ENCODE data around the gene PALS2.

The PALS2 gene, protein sequence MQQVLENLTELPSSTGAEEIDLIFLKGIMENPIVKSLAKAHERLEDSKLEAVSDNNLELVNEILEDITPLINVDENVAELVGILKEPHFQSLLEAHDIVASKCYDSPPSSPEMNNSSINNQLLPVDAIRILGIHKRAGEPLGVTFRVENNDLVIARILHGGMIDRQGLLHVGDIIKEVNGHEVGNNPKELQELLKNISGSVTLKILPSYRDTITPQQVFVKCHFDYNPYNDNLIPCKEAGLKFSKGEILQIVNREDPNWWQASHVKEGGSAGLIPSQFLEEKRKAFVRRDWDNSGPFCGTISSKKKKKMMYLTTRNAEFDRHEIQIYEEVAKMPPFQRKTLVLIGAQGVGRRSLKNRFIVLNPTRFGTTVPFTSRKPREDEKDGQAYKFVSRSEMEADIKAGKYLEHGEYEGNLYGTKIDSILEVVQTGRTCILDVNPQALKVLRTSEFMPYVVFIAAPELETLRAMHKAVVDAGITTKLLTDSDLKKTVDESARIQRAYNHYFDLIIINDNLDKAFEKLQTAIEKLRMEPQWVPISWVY

DNA sequence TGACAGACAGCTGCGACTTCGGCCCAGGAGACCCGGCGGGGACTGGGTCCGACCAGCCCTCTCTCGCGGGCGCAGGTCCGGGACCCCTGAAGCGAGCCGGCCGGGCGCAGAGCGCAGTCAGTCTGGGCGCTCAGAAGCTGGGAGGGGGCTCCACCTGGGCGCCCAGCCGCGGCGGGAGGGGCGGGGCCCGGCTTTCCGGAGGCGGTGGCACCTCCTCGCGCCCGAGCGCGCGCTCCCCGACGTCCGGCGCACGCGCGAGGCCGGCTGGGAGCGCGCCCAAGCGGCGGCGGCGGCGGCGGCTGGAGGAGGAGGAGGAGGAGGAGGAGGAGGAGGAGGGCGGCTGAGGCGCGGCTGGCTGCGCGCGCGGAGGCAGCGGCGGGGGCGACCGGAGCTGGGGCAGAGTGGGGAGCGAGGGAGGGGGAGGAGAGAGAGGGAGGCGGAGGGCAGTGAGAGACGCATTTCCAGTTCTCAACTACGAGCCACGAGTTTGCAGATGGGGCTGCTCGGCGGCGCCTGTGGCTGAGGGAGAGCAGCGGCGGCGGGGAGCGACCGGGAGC is at the start of gene PALS2:
PALS2 (plus strand) TSS at position 456 of the 557 bp plus-strand sequence. CDS start 50,216 bp downstream, outside the sequence.
- no peak for DNase-seq

DNA sequence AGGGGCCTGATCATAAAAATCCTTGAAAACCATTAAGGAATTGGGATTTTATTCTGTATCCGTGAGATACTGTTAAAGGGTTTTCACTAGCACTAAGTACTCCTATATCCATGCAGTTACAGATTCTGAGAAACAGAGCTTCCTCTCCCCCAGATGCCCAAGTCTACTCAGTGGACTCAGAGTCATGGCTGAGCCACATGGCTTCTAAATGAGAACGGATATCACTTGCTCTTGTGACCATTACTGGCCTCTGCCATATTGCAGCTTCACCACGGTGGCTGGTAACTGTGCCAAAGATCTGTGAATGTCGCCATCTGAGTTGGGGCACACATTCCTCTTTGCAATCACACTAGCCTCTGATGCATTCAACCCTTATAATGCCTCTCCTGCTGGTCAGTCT is 42.0 kb upstream of the PALS2 start:
- no peak for DNase-seq

DNA sequence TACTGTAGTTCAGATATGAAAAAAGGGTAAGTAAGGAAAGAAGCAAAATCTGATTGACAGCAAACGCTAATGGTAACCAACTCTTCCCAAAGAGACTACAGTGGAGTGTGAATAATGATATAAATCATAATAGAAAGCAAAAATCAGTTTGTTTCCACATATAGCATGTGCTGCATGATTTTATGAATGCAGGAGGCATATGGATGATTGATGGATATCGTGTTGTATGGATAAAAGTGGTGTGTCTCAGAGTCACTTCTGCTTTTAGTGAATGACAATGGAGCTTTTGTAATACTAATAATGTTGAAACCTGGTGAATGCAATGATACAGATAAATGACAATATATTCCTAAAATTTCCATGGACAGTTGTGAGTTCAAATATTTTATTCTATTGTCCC is 36.6 kb upstream of the PALS2 start:
- DNase-seq, result no peak

DNA sequence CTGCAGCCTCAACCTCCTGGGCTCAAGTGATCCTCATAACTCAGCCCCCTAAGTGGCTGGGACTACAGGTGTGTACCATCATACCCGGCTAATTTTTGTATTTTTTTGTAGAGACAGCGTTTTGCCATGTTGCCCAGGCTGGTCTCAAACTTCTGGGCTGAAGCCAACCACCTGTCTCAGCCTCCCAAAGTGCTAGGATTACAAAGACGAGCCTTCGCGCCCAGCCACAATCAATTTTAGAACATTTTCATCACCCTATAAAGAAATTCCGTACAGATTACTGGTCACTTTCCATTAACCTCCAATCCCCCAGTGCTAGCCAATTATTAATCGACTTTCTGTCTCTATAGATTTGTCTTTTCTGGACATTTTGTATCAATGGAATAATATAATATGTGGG is 32.3 kb upstream of the PALS2 start:
- DNase-seq, result no peak

DNA sequence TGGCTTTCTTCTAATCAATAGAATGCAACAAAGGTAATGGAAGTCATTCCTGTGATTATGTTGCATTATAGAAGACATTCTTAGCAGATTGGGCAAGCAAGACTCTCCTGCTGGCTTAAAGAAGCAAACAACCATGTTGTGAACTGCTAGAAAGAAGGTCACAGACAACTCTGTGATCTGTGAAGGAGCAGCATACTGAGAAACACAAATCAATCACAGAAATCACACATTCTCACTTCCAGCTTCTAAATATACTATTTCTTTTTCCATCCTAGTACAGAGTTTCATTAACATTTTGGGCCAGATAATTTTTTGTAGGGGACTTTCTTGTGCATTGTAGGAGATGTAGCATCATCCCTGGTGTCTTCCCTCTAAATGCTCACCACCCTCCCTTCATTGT is 28.0 kb upstream of the PALS2 start:
- DNase-seq, result no peak

DNA sequence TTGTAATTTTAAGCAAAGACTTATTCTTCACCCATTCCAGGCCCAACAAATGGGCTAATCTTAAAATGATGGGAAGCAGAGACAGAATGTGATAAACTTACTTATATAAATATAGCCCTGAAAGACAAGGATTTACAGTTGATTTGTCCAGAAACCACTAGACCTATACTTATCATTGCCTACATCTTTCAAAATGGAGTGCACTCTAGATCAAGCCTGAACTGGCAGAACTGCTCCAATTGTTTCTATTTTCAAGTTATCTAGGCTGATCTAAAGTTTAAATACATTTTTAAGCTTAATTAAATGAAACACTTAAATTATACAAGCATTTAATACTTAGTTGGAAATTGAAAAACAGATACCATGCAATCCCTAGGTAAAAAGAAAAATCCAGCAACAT is 24.9 kb upstream of the PALS2 start:
- no peak for DNase-seq

DNA sequence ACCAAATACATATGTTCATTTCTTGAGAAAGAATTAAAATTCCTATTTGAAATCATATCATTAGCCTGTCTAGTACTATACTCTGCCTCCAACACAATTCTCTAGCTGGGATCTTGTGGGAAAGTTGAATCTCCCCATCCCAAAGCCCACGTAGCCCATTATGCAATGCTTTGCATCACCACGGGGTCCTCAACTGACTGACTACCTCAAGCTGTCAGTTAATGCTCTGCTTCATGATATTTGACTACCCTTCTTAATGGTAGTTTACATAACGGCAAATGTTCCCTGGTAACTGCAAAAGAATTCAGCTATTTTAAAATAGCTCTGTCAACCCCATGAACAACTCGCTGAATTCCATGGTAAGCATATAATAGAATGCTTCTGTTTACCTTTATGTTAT is 23.3 kb upstream of the PALS2 start:
- no peak for DNase-seq

DNA sequence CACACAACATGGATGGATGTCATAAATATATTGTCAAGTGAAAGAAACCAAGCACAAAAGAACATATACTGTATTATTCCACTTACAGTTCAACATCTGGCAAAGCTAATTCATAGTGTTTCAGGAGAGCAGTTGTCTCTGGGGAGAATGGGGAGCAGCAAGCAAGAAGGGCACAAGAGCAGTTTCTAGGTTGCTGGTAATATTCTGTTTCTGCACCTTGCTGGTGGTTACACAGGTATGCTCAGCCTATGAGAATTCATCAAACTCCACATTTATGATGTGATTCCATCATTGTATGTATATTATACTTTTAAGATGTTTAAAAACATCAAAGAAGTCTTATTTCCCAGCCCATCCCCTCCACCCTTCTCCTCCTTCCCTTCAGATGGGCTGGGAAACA is 18.1 kb upstream of the PALS2 start:
- DNase-seq, result no peak

DNA sequence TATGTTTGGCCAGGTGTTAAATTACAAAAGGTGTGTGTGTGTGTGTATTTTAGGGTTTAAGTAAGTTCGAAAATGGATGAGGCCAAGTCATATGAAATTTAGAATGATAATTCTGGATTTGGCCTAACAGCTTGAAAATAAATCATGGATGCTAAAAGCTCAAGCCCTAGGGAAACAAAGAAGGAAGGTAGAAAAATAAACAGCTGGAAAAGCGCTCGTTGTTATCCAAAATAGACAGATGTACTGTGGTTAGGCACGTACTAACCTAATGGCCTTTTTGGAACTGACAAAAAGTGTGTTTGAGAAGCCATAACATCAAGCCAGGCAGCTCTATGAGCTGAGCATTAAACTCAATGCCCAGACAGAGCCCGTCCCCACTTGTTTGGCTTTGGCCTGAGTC is 17.5 kb upstream of the PALS2 start:
- no peak for DNase-seq

DNA sequence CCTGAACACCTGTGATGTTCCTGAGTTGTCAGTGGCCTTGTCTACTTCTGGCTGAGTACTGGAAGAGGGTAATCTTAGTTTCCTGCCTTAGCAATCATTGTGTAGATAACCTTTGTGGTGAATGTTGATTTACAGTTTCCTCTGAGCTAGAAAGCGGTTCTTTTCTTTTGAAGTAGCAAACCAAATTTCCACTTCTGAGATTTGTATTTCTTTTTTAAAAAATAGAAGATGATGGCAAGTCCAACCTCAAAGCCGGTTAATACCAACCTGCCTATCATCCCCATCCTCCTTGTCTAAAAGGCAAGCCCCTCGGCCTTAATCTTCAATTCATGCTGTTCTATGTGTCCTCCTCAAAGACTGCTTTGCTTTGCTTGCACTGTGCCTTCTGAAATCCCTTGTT is 12.5 kb upstream of the PALS2 start:
- DNase-seq, result no peak

DNA sequence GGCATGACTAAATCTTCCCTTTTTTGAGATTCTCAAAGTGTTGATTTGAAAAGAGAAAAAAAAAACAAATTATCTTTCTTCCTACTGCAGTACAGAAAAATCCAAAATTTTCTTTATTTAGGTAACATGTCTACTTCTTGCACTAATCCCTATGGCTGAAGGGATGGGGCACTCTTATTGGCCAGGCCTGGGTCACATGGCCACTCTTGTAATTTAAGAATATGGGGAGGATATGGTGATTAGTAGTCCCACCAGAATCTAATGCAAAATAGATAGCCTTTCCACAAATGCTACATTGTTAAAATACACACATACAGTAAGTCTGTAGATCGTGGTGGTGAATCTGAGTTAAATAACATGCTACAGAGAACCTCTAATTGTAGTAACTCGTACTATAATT is 7.0 kb upstream of the PALS2 start:
- no peak for DNase-seq

DNA sequence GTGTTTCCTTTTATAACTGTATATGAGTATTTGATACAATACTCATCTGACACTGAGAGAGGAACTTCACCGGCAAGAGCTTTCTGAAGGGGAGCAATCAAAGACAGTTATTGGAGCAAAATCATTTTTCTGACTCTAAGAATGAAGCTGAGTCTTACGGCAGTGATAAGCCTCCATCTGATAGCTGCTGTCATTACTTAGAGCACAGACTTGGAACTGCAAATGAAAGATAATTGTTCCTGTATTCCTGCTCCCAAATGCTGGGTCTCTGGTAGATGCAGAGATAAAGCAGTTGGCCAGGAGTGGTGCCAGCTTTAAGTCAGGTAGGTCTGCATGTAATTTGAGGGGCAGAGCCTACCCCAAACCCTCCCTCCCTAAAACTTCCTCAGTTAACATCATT is 2.3 kb upstream of the PALS2 start:
- no peak for DNase-seq

DNA sequence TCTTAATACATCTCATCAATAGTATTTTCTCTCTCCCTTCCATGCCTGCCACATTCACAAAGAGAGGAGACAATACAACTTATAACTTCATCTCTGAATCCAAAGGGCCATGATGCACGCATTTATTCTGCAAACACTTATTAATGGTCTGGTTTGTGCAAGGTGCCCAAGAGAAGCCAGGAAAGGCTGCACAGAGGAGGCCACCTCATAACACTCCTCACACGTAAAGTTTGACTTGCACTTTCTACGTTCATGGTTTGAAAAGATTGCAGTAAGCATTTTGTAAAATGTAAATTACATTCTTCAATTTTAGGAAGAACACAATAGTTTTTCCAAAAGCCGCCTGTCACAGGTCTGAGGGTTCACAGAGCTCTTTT is 1.2 kb upstream of the PALS2 start:
- no peak for DNase-seq

DNA sequence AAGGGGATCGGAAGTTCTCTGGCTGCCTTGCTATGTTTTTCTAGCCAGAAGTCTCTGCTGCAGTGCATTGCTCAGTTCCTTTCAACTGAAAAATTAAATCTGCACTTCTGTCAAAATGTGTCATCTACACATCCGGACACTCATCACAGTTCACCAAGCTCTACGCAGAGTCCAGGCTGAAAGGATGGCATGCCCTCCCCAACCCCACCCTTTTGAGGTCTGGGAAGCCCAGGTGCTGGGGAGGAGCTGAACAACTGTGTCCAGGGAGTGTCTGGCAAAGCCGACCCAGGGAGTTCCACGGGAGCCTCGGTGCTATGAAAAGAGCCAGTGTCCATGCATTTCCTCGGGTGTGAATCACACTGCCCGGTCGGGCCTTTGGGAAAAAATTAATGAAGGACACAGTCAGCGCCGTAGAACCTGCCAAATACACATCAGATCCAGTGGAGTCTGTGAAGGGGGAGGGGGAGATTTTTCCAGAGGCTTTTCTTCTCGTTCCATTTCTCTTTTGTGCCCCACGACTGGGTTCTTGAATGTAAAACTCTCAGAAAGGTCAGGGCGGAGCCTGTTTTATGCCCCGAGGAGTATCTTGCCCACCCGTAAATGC is 757 bp upstream of the PALS2 start:
- DNase-seq, result no peak

DNA sequence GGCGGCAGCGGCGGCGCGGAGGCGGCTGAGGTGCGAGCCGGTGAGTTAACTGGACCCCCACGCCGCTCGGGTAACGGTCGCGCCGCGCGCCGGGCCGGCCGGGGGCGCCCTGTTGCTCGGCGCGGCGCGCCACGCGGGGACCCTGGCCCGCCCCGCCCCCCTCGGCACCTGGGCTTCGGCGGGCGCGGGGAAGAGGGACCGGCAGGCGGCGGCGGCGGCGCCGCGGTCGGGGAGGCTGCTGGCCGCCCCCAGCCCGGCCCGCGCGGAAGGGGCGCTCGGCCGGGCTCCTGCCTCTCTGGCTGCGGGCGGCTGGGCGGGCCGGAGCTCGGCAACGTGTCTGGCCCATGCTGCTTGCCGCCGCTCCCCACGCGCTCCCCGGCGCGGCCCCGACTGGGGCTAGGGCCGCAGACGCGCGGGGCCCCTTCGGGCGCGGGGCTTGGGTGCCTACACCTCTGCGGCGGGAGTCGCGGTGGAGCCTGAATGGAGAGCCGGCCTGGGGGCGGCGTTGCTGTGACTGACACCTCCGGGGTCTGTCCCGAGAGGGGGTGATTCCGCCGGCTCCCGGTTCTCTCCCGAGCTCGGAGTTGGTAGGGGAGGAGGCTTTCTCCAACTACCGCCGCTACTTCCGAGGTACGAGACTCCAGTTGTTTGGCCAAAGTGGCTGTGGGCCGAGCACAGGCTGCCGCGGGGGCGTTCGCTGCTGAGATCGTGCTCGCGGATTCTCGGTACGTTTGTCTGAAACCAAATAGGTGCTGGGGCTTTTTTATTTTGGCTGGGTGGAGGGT is 494 bp downstream of the PALS2 start:
- no peak for DNase-seq

DNA sequence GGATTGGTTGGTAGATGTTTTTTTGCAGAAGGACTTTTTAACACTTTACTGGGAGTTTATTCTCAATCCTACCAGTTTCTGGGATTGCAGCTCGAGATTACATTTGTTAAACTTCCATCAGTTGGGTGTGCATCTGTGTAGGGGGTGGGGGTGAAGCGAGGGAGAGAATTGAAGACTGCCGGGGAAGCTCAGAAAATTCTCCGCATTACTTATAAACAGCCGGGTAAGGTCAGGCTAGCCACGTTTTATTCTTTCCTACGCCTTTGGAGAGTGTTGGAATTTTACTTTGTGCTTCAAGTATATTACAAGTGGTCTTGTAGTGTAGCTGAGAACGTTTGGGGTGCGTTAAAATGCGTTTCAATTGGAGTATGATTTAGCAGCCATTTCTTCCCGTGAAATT is 1.1 kb downstream of the PALS2 start:
- no peak for DNase-seq

DNA sequence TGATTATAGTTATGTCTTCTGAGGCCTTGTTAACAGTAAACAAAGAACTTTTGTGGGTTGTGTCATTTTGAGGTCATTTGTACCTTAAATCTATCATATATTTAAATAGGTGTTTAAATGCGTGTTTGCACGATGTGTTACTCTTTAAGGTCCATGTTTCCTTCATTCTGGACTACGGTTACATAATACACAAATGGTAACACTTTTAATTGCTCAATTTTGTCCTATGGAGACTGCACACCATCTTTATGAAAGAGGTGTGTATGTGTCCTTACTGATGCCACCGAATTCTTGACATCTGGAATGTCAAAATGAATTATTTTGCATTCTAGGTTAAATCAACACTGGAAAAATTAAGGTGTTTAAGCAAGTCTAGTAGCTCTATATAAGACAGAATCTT is 1.7 kb downstream of the PALS2 start:
- no peak for DNase-seq

DNA sequence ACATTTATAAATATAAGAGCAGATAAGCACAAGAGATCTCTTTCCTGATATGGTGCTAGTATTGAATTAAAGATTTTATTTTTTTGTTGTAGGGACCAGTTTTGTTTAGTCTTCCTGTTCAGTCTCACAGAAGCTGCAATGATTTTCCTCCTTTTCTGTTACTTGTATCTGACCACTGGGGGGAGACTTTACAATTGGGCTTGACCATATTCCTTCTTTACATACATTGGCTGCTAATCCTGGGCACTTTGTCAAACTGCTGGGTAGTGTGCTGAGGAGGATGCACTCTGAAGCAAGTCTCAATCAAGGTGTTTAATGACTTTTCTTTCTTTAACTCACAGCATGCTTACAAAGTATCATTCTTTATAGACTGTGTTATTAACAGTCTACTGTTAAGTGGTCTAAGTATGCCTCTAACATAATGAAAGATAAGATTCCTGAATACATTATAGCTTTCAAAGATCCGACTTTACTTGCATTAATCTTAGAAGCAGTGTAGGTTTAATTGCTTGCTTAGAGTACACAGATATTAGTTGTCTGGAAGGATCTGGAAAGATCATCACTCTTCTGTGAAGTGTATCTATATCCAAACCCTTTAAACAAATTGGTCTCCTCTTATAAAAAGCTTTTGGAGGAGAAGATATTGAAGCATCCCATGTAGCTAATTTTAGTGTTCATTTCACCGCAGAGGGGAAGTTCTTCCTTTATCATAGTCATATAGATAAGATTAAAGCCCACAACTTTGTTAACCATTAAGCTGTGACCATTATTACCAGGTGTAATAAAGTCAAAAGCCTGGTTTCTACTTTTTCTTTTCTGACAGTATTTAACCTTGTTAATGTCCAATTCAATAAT is 3.1 kb downstream of the PALS2 start:
- no peak for DNase-seq

DNA sequence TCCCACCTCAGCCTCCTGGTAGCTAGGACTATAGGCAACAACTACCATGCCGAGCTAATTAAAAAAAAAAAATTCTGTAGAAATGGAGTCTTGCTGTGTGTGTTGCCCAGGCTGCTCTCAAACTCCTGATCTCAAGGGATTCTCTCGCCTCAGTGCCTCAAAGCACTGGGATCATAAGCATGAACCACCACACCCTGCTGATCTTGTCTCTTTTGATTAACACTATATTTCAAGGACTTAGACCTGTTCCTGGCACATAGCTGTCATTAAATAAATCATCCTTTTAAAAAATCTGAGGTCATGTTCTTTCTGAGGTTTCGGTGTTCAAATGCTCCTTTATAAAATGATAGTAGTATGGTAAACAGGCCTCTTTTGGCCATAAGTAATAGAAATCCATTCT is 4.8 kb downstream of the PALS2 start:
- no peak for DNase-seq

DNA sequence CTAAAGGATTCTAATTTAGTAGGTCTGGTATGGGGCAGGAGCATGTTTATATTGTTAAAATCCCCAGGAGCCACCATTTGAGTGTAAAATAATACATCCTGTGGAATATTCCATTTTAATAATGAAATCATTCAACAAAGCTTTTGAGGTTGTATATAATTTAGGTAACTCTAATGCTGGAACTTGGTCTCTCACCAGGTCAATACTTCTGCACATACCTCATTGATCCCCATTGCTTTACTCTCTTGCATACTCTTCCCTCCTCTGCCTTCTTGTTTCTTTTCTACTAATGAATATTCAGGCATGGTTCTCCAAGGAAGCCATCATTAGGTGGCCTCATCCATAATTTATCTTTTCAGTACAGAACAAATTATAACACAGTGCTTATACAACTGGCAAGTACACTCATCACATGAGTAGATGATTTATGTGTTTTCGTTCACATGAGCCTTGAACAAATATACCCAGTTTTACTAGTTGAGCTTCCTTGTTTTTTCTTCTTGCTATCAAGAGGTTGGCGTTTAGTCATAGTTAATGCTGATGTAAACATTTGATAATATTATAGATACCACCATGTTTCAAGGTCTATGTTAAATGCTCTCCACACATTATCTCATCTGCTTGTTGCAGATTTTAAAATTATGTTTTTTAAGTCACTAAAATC is 7.2 kb downstream of the PALS2 start:
- no peak for DNase-seq

DNA sequence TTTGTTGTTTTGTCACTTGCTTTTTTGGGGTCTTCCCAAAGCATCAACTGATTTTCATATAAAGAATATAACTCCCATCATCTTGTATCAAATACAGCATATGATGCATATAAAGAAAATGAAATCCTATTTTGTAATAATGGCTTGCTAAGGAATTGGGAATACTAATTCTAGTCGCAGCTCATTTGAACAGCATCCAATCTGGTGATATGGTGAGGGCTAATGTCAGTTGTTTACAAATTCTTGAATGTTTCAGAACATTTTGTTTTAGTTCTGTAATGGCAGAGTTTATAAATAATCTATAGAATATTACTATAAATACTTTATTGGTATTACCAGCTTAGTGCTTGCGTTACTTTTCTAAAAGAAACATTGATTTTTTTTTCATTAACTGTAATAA is 8.9 kb downstream of the PALS2 start:
- no peak for DNase-seq

DNA sequence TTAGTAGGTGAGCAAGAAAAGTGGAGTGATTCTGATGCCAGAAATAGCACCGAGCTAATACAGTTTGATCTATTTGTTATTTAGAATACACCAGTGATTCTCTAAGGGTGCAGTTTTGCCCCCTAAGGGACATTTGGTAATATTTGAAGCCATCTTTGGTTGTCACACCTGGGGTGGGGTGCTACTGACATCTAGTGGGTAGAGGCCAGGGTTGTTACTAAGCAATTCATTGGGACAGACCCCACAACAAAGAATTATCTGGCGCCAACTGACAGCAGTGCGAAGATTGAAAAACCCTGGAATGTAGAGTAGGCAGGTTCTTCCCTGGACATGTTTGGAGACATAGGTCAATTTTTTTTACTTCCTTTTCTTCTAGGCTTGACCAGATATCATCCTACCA is 14.6 kb downstream of the PALS2 start:
- peak; percentile 25 for DNase-seq

All from NCI-H524 treated with DMSO at 0.1 percent for 48 hours (cell line).